ENCODE results near the gene MPHOSPH10.

DNA sequence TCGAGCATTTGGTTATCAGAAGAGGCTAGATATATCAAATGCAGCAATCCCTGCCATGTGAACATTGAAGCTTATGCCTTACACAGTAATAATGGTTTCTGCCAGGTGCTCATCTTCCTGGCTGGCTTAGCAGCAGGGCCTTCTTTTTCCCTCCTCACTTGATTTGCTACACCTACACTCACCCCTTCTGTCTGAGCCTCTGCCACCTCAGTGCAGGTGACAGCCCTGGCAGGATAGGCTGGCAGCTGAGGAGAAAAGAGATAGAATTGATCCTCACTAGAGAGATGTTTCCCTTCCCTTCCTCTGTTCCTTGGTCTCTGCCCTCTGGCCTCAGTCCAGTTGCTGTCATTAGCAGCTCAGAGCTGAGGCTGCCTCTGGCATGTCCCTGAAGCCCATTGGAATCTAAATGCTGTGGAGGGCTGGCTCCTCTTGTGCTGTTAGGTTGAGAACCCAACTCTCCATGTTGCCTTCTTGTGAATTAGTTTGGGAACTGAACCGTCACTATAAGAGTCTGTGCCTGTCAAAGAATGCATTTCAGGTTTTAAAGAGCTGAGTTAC, 18.2 kb downstream of the MPHOSPH10 start:
- no peak for TF ChIP-seq POLR2A (IDR thresholded peaks at IDR 0.05)
- TF ChIP-seq, protein P1, sequence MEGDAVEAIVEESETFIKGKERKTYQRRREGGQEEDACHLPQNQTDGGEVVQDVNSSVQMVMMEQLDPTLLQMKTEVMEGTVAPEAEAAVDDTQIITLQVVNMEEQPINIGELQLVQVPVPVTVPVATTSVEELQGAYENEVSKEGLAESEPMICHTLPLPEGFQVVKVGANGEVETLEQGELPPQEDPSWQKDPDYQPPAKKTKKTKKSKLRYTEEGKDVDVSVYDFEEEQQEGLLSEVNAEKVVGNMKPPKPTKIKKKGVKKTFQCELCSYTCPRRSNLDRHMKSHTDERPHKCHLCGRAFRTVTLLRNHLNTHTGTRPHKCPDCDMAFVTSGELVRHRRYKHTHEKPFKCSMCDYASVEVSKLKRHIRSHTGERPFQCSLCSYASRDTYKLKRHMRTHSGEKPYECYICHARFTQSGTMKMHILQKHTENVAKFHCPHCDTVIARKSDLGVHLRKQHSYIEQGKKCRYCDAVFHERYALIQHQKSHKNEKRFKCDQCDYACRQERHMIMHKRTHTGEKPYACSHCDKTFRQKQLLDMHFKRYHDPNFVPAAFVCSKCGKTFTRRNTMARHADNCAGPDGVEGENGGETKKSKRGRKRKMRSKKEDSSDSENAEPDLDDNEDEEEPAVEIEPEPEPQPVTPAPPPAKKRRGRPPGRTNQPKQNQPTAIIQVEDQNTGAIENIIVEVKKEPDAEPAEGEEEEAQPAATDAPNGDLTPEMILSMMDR (IDR thresholded peaks at IDR 0.05) = no peak
